ENCODE data around the gene KIAA1210. TPM values are rescaled to one million over a fixed set of nuclear protein-coding genes. Genes with fewer than 3 reads are reported as not detected.
A peak's percentile ranks its signal among the peaks of the same experiment; 100 is the strongest.

KIAA1210 gene
- total and polyA plus RNA-seq, 11 donors, result 0.02 to 0.14 (median 0.06) TPM; not detected in 6

DNA sequence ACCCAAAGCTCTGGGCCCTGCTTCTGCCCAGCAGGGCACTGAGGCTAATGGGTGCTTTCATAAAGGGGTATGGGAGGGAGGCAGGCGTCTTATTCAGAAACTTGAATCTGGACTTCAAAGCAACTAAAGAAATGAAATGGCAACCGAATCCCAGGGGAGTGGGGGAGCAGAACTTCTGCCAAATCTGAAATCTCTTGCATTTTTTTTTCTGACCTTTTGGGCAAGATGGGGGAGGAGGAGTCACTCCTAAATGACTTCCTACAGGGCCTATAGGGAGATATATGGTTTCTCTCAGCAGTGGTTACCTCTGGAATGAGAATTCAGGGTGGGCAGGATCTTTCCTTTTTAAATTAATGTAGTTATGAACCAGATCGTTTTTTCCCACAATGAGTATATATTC lies 30.6 kb upstream of the KIAA1210 start:
- Histone ChIP-seq H3K9me3 (no peaks in the 10 kb centered on the region), H3K4me3 (no peak overlapping the region), H3K36me3 (no peaks in the 10 kb centered on the region), H3K4me1 (no peaks in the 10 kb centered on the region), H3K27me3 (peaks cover 0 to 17% (median 0%) of the 10 kb centered on the region in 9 donors), H3K27ac (no peak overlapping the region)
- no peak for DNase-seq
- WGBS, 4 donors, result 43 to 81% (median 52%) methylated on average over 3 of the region's 3 CpGs
- intact Hi-C loops (cut with DNase I), result no loop called here
- ATAC-seq, result no peak
- TF ChIP-seq, protein P1, sequence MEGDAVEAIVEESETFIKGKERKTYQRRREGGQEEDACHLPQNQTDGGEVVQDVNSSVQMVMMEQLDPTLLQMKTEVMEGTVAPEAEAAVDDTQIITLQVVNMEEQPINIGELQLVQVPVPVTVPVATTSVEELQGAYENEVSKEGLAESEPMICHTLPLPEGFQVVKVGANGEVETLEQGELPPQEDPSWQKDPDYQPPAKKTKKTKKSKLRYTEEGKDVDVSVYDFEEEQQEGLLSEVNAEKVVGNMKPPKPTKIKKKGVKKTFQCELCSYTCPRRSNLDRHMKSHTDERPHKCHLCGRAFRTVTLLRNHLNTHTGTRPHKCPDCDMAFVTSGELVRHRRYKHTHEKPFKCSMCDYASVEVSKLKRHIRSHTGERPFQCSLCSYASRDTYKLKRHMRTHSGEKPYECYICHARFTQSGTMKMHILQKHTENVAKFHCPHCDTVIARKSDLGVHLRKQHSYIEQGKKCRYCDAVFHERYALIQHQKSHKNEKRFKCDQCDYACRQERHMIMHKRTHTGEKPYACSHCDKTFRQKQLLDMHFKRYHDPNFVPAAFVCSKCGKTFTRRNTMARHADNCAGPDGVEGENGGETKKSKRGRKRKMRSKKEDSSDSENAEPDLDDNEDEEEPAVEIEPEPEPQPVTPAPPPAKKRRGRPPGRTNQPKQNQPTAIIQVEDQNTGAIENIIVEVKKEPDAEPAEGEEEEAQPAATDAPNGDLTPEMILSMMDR (IDR thresholded peaks at IDR 0.05), result no peak
- TF ChIP-seq POLR2A (IDR thresholded peaks at IDR 0.05), result no peak

DNA sequence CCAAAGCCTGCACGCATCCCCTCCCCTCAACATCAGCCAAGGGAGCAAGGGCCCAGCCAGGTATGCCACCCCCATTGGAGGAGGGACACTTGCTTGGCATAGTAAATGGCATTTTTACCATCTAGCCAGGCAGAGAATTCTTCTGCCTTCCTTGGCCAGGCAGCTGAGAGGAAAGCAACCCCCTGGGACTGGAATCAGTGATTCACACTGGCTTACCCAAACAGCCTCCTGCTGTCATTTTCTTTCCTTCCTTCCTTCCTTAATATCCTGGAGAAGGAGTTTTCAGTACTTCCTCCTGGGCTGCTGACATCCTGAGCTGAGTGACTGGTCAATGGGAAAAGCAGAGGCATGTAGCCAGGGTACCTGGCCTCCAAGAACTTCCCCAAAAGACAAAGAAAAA lies 28.6 kb upstream of the KIAA1210 start:
- WGBS, 4 donors, result 56 to 100% (median 93%) methylated on average over 1 of the region's 1 CpG
- ATAC-seq, result no peak

DNA sequence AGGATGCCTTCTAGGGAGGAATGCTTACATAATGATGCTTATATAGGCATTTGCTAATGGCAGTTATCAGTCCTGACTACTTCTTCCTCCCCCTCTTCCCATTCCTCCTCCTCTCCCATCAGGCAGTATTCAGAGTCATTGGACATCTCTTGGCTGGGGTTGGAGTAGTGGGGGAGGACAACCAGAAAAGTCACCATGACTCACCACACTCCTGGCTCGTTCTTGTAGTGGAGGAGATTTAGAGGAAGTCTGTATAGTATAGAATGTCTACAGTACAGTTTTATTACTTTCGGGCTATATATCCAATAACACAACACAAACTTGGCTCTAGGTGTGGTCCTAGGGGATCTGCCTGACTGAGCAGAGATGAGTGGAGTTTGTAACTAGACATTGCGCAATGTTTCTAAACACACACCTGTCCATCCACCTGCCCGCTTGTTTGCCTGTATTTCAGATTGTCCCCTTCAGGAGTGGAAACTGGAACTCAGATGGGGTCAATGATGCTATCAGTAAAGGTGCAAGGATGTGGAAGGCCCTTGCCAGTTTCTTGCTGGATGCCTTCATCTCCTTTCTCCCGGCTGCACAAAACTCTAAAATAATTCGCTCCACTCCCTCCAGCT lies 27.9 kb upstream of the KIAA1210 start:
- intact Hi-C loops (cut with DNase I), result no loop called here
- TF ChIP-seq POLR2A (IDR thresholded peaks at IDR 0.05), result no peak
- TF ChIP-seq, protein P1 (IDR thresholded peaks at IDR 0.05), result no peak
- peak in 1 of 4 donors; percentile 71 for ATAC-seq

More for the DNA sequence above, 28.6 kb upstream of the KIAA1210 start:
- H3K27ac ChIP-seq, result no peak overlapping the region
- no peaks in the 10 kb centered on the region for H3K4me1 ChIP-seq
- no peak for DNase-seq
- TF ChIP-seq, protein P1 (IDR thresholded peaks at IDR 0.05), result no peak
- H3K4me3 ChIP-seq, result no peak overlapping the region
- H3K9me3 ChIP-seq, result no peaks in the 10 kb centered on the region
- H3K27me3 ChIP-seq, result peaks cover 0 to 17% (median 0%) of the 10 kb centered on the region in 9 donors
- intact Hi-C loops (cut with DNase I), result no loop called here
- no peaks in the 10 kb centered on the region for H3K36me3 ChIP-seq

DNA sequence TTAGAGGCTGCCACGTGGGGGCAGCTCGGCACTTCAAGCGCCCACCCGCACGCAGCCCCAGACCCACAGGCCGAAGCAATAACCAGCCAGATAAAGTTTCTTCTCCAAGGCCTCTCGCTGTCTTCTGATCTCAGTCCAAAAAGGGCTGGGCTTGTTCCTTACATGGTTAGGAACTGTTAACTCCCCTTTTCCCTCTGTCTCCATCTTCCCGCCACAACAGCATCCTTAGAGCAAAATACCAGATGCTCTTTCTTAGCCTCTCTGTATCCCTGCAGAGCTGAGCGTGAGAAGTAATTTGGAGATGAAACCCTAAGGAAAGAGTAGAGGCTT lies 23.4 kb upstream of the KIAA1210 start:
- ATAC-seq (no peak), DNase-seq (no peak)
- H3K4me3 ChIP-seq, result no peak overlapping the region
- intact Hi-C loops (cut with DNase I), result no loop called here
- TF ChIP-seq, protein P1 (IDR thresholded peaks at IDR 0.05), result no peak
- TF ChIP-seq POLR2A (IDR thresholded peaks at IDR 0.05), result no peak
- no peaks in the 10 kb centered on the region for H3K4me1 ChIP-seq
- no peaks in the 10 kb centered on the region for H3K36me3 ChIP-seq
- peaks cover 0 to 16% (median 0%) of the 10 kb centered on the region in 9 donors for H3K27me3 ChIP-seq
- H3K9me3 ChIP-seq, result no peaks in the 10 kb centered on the region
- WGBS, 4 donors, result 23 to 47% (median 44%) methylated on average over 9 of the region's 9 CpGs
- no peak overlapping the region for H3K27ac ChIP-seq

More for the DNA sequence above, 27.9 kb upstream of the KIAA1210 start:
- H3K27me3 ChIP-seq, result peaks cover 0 to 21% (median 0%) of the 10 kb centered on the region in 9 donors
- H3K27ac ChIP-seq, result no peak overlapping the region
- 61 to 84% (median 67%) methylated on average over 6 of the region's 6 CpGs for WGBS, 4 donors
- H3K4me1 ChIP-seq, result no peaks in the 10 kb centered on the region
- H3K36me3 ChIP-seq, result no peaks in the 10 kb centered on the region
- DNase-seq, result no peak
- H3K9me3 ChIP-seq, result no peaks in the 10 kb centered on the region
- no peak overlapping the region for H3K4me3 ChIP-seq

Measured in heart left ventricle (tissue), 16 donors.